GM21576 (cell line): ENCODE results near the gene DALRD3.
A peak's percentile ranks its signal among the peaks of the same experiment; 100 is the strongest.

ENCODE experiments used
- ATAC-seq: cut with Tn5 transposase; IDR thresholded peaks from one replicate; pipeline ENCODE4 v1.9.1; 2021; ENCODE audit warnings: mild to moderate bottlenecking, moderate library complexity; ENCODE audit not compliant: unreplicated experiment

Gene DALRD3, protein sequence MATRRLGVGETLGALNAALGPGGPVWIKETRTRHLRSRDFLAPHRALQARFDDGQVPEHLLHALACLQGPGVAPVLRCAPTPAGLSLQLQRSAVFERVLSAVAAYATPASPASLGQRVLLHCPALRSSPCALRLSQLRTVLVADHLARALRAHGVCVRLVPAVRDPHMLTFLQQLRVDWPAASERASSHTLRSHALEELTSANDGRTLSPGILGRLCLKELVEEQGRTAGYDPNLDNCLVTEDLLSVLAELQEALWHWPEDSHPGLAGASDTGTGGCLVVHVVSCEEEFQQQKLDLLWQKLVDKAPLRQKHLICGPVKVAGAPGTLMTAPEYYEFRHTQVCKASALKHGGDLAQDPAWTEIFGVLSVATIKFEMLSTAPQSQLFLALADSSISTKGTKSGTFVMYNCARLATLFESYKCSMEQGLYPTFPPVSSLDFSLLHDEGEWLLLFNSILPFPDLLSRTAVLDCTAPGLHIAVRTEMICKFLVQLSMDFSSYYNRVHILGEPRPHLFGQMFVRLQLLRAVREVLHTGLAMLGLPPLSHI

GRCh38 chr3:49017971-49018706 is at the start of gene DALRD3:
Gene DALRD3, minus strand, starts transcription at chr3:49018580. Its CDS starts 16 bp downstream, at chr3:49018564.
- ATAC-seq = no peak

DNA sequence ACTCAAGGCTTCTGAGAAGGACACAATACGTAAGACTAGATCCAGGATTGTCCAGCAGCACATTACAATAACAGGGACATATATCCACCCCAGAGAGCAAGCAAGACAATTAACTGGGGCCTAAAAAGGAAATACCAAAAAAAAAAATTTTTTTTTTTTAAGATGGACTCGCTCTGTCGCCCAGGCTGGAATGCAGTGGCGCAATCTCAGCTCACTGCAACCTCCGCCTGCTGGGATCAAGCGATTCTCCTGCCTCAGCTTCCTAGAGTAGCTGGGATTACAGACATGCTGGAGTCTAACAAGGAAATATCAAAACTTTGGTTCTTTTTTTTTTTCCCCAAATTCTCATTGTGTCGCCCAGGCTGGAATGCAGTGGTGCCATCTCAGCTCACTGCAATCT is 39.6 kb upstream of the DALRD3 start:
- no peak for ATAC-seq

- no peak for ATAC-seq
Measured at GRCh38 chr3:49057268-49057667, 38.9 kb upstream of the DALRD3 start.

DNA sequence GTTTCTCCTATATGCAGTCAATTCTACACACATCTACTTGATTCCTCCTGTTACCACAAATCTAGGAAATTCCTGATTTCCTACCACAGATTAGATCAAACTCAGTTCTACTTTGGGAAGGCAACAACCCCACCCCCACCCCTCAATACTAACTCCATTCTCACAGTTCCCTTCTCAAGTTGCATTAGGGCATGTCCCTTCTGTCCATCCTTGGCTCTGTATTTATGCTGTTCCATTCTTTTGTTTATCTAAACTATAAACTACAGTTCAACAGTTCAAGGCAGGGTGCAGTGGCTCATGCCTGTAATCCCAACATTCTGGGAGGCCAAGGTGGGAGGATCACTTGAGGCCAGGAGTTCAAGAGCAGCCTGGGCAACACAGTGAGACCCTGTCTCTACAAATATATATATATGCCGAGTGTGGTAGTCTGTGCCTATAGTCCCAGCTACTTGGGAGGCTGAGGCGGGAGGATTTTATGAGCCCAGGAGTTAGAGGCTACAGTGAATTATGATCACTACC is 36.0 kb upstream of the DALRD3 start:
- no peak for ATAC-seq

- ATAC-seq = no peak
Measured at GRCh38 chr3:49053543-49053942, 35.2 kb upstream of the DALRD3 start.

GRCh38 chr3:49035281-49035680 is 16.9 kb upstream of the DALRD3 start:
- no peak for ATAC-seq

DNA sequence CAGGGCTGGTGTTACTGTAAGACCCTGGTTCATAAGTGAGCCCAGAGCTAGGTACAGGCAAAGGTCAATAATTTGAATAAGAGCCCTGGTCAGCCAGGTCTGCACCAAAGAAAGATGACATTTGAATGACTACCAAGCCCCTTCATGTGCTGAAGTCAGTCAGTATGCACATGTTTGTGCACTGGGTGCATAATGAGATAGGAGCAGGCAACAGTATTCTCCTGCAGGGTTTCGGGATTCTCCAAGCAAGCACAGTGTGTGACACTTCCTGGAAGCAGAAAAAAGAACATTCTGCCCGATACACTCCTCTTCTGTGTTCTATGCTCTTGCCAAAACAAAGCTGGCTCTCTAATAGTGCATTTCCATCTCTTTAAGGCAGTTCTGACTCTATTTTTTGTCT is 16.3 kb upstream of the DALRD3 start:
- no peak for ATAC-seq

DNA sequence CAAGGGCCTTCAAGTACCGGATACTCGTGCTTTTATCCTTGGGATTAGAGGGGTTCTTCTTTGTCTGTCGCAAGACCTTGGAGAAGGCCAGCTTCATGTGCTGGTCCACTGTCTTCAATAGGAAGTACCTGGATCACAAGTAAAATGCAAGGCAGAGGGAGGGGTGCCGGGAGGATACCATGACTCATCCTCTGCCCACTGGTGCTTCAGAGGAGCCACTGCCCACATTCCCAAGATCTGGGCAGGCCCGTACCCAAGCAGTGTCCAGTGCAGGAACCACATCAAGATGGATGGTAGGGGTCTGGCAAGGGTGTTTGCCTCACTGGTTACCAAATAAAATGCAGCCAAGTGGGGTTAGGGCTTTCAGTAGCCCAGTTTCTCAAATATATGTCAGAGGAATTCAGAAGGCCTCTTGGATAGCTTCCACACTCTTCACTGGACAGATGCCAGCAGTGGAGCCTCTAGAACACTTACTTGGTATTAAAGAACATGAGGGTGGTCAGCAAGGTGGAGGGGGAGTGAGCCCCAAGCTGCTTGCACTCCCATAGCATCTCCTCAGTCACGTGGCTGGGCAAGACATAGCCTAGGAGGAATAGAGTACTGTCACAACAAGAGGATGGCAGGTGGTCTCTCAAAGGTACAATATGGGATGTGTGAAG is 14.4 kb upstream of the DALRD3 start:
- no peak for ATAC-seq

- ATAC-seq = no peak
Measured at GRCh38 chr3:49030321-49030720, 11.9 kb upstream of the DALRD3 start.

DNA sequence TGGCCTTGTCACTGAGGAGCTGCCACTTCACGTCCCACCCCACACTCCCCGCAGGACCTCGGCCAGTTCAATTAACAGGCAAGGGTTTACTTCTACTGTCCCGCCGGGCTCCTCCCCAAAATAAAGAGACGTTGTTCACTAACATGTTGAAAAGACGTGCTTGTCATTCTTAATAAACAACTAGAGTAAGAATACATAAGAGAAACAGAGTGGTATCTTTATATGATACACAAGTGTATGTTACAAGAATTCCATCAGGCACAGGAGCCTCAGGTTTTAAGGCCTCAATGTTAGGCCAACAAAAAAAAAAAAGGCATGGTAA is 11.1 kb upstream of the DALRD3 start:
- ATAC-seq = no peak

GRCh38 chr3:49028673-49029562 is 10.5 kb upstream of the DALRD3 start, which contains the start of gene IMPDH2:
Gene IMPDH2, minus strand, starts transcription at chr3:49029398. Its CDS starts 48 bp downstream, at chr3:49029350.
- ATAC-seq = peak; percentile 91

DNA sequence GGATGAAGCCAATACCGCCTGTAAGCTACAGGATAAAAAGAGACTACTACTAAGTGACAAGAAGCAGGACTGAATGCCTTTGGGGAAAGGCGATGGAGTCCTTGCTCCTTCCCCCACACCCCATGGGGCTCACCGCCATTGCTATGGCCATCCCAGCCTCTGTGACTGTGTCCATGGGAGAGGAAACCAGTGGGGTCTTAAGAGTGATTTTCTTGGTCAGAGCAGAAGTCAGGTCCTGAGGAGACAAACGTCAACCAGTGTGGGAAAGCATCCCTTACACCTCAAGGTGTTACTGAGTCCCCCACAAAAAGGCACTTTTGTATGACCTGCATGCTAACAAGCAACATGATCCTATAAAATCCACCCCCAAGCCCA is 9.9 kb upstream of the DALRD3 start:
- ATAC-seq = no peak

- ATAC-seq = no peak
Measured at GRCh38 chr3:49027634-49028033, 9.3 kb upstream of the DALRD3 start.

- no peak for ATAC-seq
Measured at GRCh38 chr3:49026536-49026935, 8.2 kb upstream of the DALRD3 start.

DNA sequence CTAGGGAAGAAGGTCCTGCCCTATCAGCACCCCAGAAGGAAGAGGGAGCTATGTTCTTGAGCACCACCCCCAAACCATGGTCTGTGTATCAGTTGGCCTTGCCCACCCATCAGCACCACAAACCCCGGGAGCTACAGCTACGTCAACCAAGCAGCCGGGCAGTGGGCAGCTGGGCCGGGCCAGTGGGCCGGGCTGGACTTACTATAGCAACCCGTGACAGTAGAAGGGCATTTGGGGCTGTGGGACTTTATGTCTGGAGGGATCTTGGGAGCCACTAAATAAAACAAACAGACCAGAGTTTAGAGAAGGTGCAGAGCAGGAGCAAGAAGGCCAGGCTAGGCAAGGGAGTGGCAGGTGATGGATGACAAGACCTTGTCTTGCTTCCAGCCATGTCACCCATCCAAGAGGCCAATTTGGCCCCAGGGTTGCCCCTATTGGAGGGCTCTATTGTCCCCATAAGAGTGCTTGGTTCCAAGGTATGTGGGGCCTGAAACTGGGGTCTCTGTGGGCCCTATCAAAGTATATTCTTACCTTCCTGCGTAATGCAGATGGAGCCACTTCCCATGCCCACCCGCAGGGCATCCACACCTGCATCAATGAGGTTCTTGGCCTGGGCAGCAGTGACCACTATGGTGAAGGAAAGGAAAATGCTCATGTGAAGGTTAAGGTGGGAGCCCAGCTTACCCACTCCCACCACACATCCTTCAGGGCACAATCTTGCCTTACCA is 7.6 kb upstream of the DALRD3 start:
- no peak for ATAC-seq

DNA sequence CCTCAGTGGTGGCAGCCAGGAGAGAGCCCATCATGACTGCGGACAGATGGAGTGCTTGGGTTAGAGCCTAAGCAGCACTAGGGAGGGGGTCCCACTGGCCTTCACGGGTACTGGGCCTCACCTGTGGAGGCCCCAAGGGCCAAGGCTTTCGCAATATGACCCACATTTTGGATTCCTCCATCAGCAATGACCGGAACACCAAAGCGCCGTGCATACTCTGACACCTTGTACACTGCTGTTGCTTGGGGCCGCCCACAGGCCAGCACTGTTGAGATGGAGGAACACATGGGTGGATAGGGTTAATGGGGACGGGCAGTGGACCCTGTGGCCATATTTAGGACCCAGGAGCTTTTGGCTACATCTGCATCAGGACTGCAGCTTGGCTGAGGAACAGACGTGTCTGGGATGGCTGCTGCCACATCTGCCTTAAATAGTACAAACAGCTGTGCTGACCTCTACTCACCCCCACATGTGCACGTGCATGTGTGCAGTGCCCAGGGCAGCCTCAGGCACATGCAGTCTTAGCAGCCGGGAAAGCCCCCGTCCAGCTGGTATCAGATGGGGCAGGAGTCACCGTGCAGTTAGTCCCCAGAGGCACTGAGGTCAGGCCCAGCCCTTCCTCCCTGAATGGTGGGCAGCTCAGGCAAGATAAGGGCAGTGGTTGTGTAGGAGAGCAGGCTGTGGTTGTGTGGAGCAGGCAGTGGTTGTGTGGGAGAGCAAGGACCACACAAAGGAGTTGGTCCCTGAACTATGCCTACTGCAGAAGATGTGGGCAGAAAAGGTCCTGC is 6.8 kb upstream of the DALRD3 start:
- no peak for ATAC-seq

DNA sequence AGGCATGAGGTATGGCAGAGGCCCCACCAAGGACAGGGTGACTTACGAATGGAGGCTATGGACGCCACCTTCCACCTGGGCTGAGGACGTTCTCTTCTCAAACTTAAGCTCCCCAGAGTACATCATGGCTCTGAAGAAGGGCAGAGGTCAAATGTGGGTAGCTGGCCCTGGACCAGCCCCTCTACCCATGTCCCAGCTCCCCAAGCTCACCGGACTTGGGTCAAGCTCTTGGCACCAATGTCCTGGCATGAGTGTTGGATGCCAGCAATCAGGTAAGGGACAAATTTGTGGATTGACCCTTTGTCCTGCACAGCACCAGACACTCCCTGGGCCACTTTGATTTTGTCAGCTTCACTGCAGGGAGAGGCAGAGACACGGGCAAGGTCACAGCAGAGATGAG is 6.1 kb upstream of the DALRD3 start:
- ATAC-seq = no peak

DNA sequence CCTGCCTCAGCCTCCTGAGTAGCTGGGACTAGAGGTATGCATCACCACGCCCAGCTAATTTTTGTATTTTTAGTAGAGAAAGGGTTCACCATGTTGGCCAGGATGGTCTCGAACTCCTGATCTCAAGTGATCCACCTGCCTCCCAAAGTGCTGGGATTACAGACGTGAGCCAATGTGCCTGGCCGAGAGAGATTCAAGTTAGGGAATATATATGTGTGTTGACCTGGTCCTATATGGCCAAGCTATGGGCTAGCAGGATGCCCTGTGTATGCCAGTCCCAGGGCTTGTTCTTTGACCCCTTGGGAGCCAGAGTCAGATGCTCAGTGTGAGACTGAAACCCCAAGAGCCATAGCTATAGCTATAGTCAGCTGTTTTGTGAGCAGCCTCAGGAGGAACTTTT is 5.4 kb upstream of the DALRD3 start:
- no peak for ATAC-seq

GRCh38 chr3:49022688-49023171 is 4.3 kb upstream of the DALRD3 start:
- ATAC-seq = no peak
